Activated CD8-positive, alpha-beta memory T cell treated with anti-CD3 and anti-CD28 coated beads for 48 hours (primary cell): Measurements from ENCODE around the gene BASP1.
A peak's percentile ranks its signal among the peaks of the same experiment; 100 is the strongest.

ENCODE experiments used
- DNase-seq, 3 experiments: peaks; one replicate each; pipeline ENCODE4 v3.0.0-alpha.2; 2020; ENCODE audit warnings: low read depth in 2 of 3, low spot score in 2 of 3

BASP1 gene

GRCh38 chr5:17217493-17218352 lies at the start of gene BASP1:
TSS of gene BASP1 (plus strand) at chr5:17217631. CDS start at chr5:17275217, 57,586 bp downstream.
- no peak for DNase-seq

GRCh38 chr5:17169507-17169906 lies 47.9 kb upstream of the BASP1 start:
- DNase-seq: no peak

GRCh38 chr5:17172791-17173190 lies 44.6 kb upstream of the BASP1 start:
- no peak for DNase-seq

GRCh38 chr5:17174965-17175364 lies 42.5 kb upstream of the BASP1 start:
- DNase-seq: no peak

GRCh38 chr5:17177501-17178372 lies 39.7 kb upstream of the BASP1 start:
- no peak for DNase-seq

- no peak for DNase-seq
Observed at GRCh38 chr5:17178373-17178675, 39.1 kb upstream of the BASP1 start.

GRCh38 chr5:17180330-17180843 lies 37.0 kb upstream of the BASP1 start:
- no peak for DNase-seq

GRCh38 chr5:17180864-17181723 lies 36.3 kb upstream of the BASP1 start:
- DNase-seq: no peak

- no peak for DNase-seq
Observed at GRCh38 chr5:17182494-17182893, 34.9 kb upstream of the BASP1 start.

- DNase-seq: no peak
Observed at GRCh38 chr5:17182981-17183380, 34.5 kb upstream of the BASP1 start.

GRCh38 chr5:17183831-17184230 lies 33.6 kb upstream of the BASP1 start:
- DNase-seq: no peak

GRCh38 chr5:17184588-17184987 lies 32.8 kb upstream of the BASP1 start:
- DNase-seq: no peak

GRCh38 chr5:17185349-17185748 lies 32.1 kb upstream of the BASP1 start:
- no peak for DNase-seq

- no peak for DNase-seq
Observed at GRCh38 chr5:17185773-17186172, 31.7 kb upstream of the BASP1 start.

- no peak for DNase-seq
Observed at GRCh38 chr5:17186256-17186655, 31.2 kb upstream of the BASP1 start.

GRCh38 chr5:17187011-17187785 lies 30.2 kb upstream of the BASP1 start:
- DNase-seq: no peak

GRCh38 chr5:17187786-17188170 lies 29.7 kb upstream of the BASP1 start:
- DNase-seq: no peak

GRCh38 chr5:17189381-17190036 lies 27.9 kb upstream of the BASP1 start:
- DNase-seq: peak; percentile 11 to 58 (median 27)

GRCh38 chr5:17190242-17190778 lies 27.1 kb upstream of the BASP1 start:
- DNase-seq: no peak
